Suprapubic skin (tissue), 3 donors: ENCODE measurements around the gene CHST6.

Experiments used
- CTCF ChIP-seq, 2 donors: fragments of 200-600 bp in 1 of 2; fragments of 450-650 bp in 1 of 2; sonication (generic) in 1 of 2; IDR thresholded peaks; one replicate each; pipeline ENCODE4 v1.5.1; 2016 to 2019; ENCODE audit warnings: antibody characterized with exemption in 2 of 2, mild to moderate bottlenecking in 1 of 2, moderate library complexity in 1 of 2
- EP300 ChIP-seq: sonication (generic); formaldehyde crosslinking; IDR thresholded peaks from one replicate; pipeline ENCODE4 v1.6.1; 2017; ENCODE audit warnings: antibody characterized with exemption

DNA sequence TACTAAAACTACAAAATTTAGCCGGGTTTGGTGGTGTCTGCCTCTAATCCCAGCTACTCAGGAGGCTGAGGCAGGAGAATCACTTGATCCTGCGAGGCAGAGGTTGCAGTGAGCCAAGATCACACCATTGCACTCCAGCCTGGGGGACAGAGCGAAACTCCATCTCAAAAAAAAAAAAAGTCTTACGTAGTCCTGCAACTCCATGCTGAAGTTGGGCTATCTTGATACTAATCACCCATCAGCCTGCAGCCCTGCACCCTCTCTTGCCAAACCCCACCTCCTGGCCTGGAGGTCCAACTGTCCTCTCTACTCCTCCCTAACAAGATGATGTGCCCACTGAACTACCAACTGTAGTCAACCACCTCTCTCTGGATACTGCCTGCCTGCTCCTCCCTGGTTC lies 35.5 kb downstream of the CHST6 start:
- TF ChIP-seq CTCF (IDR thresholded peaks at IDR 0.05) = no peak
- TF ChIP-seq EP300 = no peak
